GM12878 (cell line): ENCODE measurements around the gene MPP2.
"Not testable (repeated sequence)": the region's sequence is repeated elsewhere in the genome, so short reads cannot be mapped to it uniquely, and the experiment has no call there.

Source experiments
- CTCF ChIP-seq, 3 experiments: IDR thresholded peaks in 2 of 3; conservative IDR thresholded peaks in 1 of 3; 2 replicates each; pipeline ENCODE4 v1.5.1; 2011; ENCODE audit warnings: low read depth in 3 of 3, low read length in 3 of 3, mild to moderate bottlenecking in 3 of 3, control low read depth in 2 of 3, moderate library complexity in 2 of 3, inconsistent platforms in 1 of 3, mixed read lengths in 1 of 3; ENCODE audit not compliant: control insufficient read depth in 2 of 3, insufficient read depth in 1 of 3; ENCODE audit errors: extremely low read depth in 1 of 3
- E2F4 ChIP-seq: IDR thresholded peaks from 2 replicates; pipeline ENCODE4 v1.6.1; 2012; ENCODE audit warnings: low read depth, low read length, improper control_type of control experiment

- not testable (repeated sequence) for TF ChIP-seq CTCF (IDR thresholded peaks at IDR 0.05 in 2 of 3, conservative IDR thresholded peaks at IDR 0.05 in 1 of 3; ENCODE audit: control insufficient read depth in 2 of 3, extremely low read depth in 1 of 3, insufficient read depth in 1 of 3, low read depth in 3 of 3, low read length in 3 of 3); E2F4
Measured at GRCh38 chr17:43927929-43928328, 20.6 kb upstream of the MPP2 start.
